GM12878 (cell line): ENCODE measurements around the gene DAAM1. TPM values are rescaled to one million over a fixed set of nuclear protein-coding genes. Genes with fewer than 3 reads are reported as not detected.

Source experiments
- CBX3 ChIP-seq: fragments of 200-600 bp; sonication (generic); IDR thresholded peaks from 2 replicates; pipeline ENCODE4 v1.6.1; 2016; ENCODE audit warnings: low read depth, borderline replicate concordance
- CTCF ChIP-seq, 3 experiments: IDR thresholded peaks in 2 of 3; conservative IDR thresholded peaks in 1 of 3; 2 replicates each; pipeline ENCODE4 v1.5.1; 2011; ENCODE audit warnings: low read depth in 3 of 3, low read length in 3 of 3, mild to moderate bottlenecking in 3 of 3, control low read depth in 2 of 3, moderate library complexity in 2 of 3, inconsistent platforms in 1 of 3, mixed read lengths in 1 of 3; ENCODE audit not compliant: control insufficient read depth in 2 of 3, insufficient read depth in 1 of 3; ENCODE audit errors: extremely low read depth in 1 of 3
- E2F4 ChIP-seq: IDR thresholded peaks from 2 replicates; pipeline ENCODE4 v1.6.1; 2012; ENCODE audit warnings: low read depth, low read length, improper control_type of control experiment
- ESRRA ChIP-seq: IDR thresholded peaks from 2 replicates; pipeline ENCODE4 v1.6.1; 2012; ENCODE audit warnings: mild to moderate bottlenecking, low read length, improper control_type of control experiment
- FOXK2 ChIP-seq: fragments of 450-650 bp; IDR thresholded peaks from 2 replicates; pipeline ENCODE4 v1.6.1; 2017; ENCODE audit warnings: mild to moderate bottlenecking, moderate library complexity
- GABPA ChIP-seq: IDR thresholded peaks from 2 replicates; pipeline ENCODE4 v1.6.1; 2014; ENCODE audit warnings: antibody characterized with exemption, low read depth, mild to moderate bottlenecking, inconsistent platforms
- NBN ChIP-seq: fragments of 450-650 bp; IDR thresholded peaks from 2 replicates; pipeline ENCODE4 v1.6.1; 2016
- NFXL1 ChIP-seq: fragments of 450-650 bp; IDR thresholded peaks from 2 replicates; pipeline ENCODE4 v1.6.1; 2017; ENCODE audit warnings: antibody characterized with exemption, mild to moderate bottlenecking, borderline replicate concordance
- NR2C2 ChIP-seq: IDR thresholded peaks from 2 replicates; pipeline ENCODE4 v1.6.1; 2011; ENCODE audit warnings: borderline replicate concordance, low read depth; ENCODE audit not compliant: control insufficient read depth, insufficient read length
- PRDM15 ChIP-seq: fragments of 450-650 bp; formaldehyde crosslinking; IDR thresholded peaks from 2 replicates; pipeline ENCODE4 v1.4.0; 2020; ENCODE audit warnings: mild to moderate bottlenecking, moderate library complexity
- RUNX3 ChIP-seq: IDR thresholded peaks from 2 replicates; pipeline ENCODE4 v1.6.1; 2012; ENCODE audit warnings: low read length, inconsistent platforms
- SKIL ChIP-seq: fragments of 450-650 bp; IDR thresholded peaks from 2 replicates; pipeline ENCODE4 v1.6.1; 2017; ENCODE audit warnings: mild to moderate bottlenecking, low read depth, inconsistent platforms; ENCODE audit not compliant: poor library complexity, severe bottlenecking
- SPI1 ChIP-seq: IDR thresholded peaks from 2 replicates; pipeline ENCODE4 v1.6.1; 2011; ENCODE audit warnings: low read depth, mild to moderate bottlenecking, low read length, moderate library complexity, borderline replicate concordance; ENCODE audit not compliant: insufficient read depth
- ZNF592 ChIP-seq: fragments of 450-650 bp; IDR thresholded peaks from 2 replicates; pipeline ENCODE4 v1.6.1; 2017; ENCODE audit warnings: mild to moderate bottlenecking, moderate library complexity
- polyA plus RNA-seq, 11 experiments: library from polyadenylated mRNA; depleted of rRNA in 4 of 11; unstranded in 6 of 11; stranded (reverse) in 5 of 11; fragments of >200 nt; fragmentation: Nextera tagmentation in 4 of 11; fragmentation: Illumina TruSeq in 1 of 11; extraction: Ambion mirVana in 4 of 11; extraction: Trizol in 1 of 11; gene quantifications; 1 replicate in 1 of 11; 2 replicates in 10 of 11; pipeline versions ENCODE4 v1.2.1 to v1.2.3, GENCODE V29; 2011 to 2016; ENCODE audit warnings: inconsistent platforms in 2 of 11, missing spikeins in 2 of 11, low read depth in 1 of 11
- total RNA-seq, 4 experiments: library from RNA; depleted of rRNA in 3 of 4; stranded (reverse); fragments of >200 nt in 3 of 4; fragmentation: Illumina TruSeq in 1 of 4; extraction: Trizol in 1 of 4; gene quantifications; 2 replicates each; pipeline versions ENCODE4 v1.2.1 to v1.2.3, GENCODE V29; 2013 to 2021

The DAAM1 gene
- total and polyA plus RNA-seq, 10 of the 15 experiments (the other 5 are each of a cell fraction or from before 2014, with no cell fraction given): 13.8 to 32.4 (median 24.2) TPM

GRCh38 chr14:59389936-59390335 lies 201.5 kb downstream of the DAAM1 start (continued):
- no peak for TF ChIP-seq RUNX3
- no peak for TF ChIP-seq CBX3
- no peak for TF ChIP-seq GABPA
- TF ChIP-seq SKIL: no peak
- TF ChIP-seq E2F4: no peak
- TF ChIP-seq CTCF (IDR thresholded peaks at IDR 0.05 in 2 of 3, conservative IDR thresholded peaks at IDR 0.05 in 1 of 3; ENCODE audit: control insufficient read depth in 2 of 3, extremely low read depth in 1 of 3, insufficient read depth in 1 of 3, low read depth in 3 of 3, low read length in 3 of 3): no peak
- TF ChIP-seq PRDM15 (CRISPR knock-in tag): no peak
- TF ChIP-seq SPI1: no peak
- no peak for TF ChIP-seq NBN
- no peak for TF ChIP-seq NFXL1
- TF ChIP-seq NR2C2: no peak
- no peak for TF ChIP-seq FOXK2
- TF ChIP-seq ESRRA: no peak
- TF ChIP-seq ZNF592: no peak
